Liver (tissue), 3 donors: ENCODE data around the gene SLC46A1.
A peak's percentile ranks its signal among the peaks of the same experiment; 100 is the strongest.

Source experiments
- FOXA1 ChIP-seq: IDR thresholded peaks from 2 replicates; pipeline ENCODE4 v1.6.1; 2016; ENCODE audit warnings: antibody characterized with exemption
- GABPA ChIP-seq, 2 donors: IDR thresholded peaks in 1 of 2; conservative IDR thresholded peaks in 1 of 2; 2 replicates each; pipeline ENCODE4 v1.6.1; 2016; ENCODE audit warnings: antibody characterized with exemption in 2 of 2, mild to moderate bottlenecking in 1 of 2, moderate library complexity in 1 of 2
- JUND ChIP-seq, 2 donors: IDR thresholded peaks; 2 replicates each; pipeline ENCODE4 v1.6.1; 2016; ENCODE audit warnings: antibody characterized with exemption in 2 of 2
- RAD21 ChIP-seq, 2 donors: IDR thresholded peaks; 2 replicates each; pipeline ENCODE4 v1.6.1; 2016; ENCODE audit warnings: antibody characterized with exemption in 2 of 2, mild to moderate bottlenecking in 2 of 2
- REST ChIP-seq: IDR thresholded peaks from 2 replicates; pipeline ENCODE4 v1.6.1; 2016; ENCODE audit warnings: antibody characterized with exemption, mild to moderate bottlenecking
- SP1 ChIP-seq: IDR thresholded peaks from 2 replicates; pipeline ENCODE4 v1.6.1; 2018; ENCODE audit warnings: antibody characterized with exemption, mild to moderate bottlenecking
- TAF1 ChIP-seq: conservative IDR thresholded peaks from 2 replicates; pipeline ENCODE4 v1.6.1; 2016; ENCODE audit warnings: antibody characterized with exemption, mild to moderate bottlenecking
- YY1 ChIP-seq: IDR thresholded peaks from 2 replicates; pipeline ENCODE4 v1.6.1; 2016; ENCODE audit warnings: antibody characterized with exemption, mild to moderate bottlenecking
- TF ChIP-seq, protein P1 (sequence below): fragments of 150-350 bp; IDR thresholded peaks from 2 replicates; pipeline ENCODE4 v1.5.1; 2017; ENCODE audit warnings: improper control_type of control experiment, low read depth, low read length; ENCODE audit not compliant: missing input control
- donor health status: healthy.
- donor health status: healthy.

- TF ChIP-seq, protein P1, sequence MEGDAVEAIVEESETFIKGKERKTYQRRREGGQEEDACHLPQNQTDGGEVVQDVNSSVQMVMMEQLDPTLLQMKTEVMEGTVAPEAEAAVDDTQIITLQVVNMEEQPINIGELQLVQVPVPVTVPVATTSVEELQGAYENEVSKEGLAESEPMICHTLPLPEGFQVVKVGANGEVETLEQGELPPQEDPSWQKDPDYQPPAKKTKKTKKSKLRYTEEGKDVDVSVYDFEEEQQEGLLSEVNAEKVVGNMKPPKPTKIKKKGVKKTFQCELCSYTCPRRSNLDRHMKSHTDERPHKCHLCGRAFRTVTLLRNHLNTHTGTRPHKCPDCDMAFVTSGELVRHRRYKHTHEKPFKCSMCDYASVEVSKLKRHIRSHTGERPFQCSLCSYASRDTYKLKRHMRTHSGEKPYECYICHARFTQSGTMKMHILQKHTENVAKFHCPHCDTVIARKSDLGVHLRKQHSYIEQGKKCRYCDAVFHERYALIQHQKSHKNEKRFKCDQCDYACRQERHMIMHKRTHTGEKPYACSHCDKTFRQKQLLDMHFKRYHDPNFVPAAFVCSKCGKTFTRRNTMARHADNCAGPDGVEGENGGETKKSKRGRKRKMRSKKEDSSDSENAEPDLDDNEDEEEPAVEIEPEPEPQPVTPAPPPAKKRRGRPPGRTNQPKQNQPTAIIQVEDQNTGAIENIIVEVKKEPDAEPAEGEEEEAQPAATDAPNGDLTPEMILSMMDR, result peak; percentile 42
- TF ChIP-seq JUND (IDR thresholded peaks at IDR 0.05) (no peak), RAD21 (IDR thresholded peaks at IDR 0.05) (peak; percentile 70 to 79), TAF1 (no peak), REST (no peak), YY1 (no peak), GABPA (IDR thresholded peaks at IDR 0.05 in 1 of 2, conservative IDR thresholded peaks at IDR 0.05 in 1 of 2) (no peak), SP1 (no peak), FOXA1 (no peak)
Observed at GRCh38 chr17:28381141-28381825, 24.7 kb downstream of the SLC46A1 start.
